Measurements from ENCODE around the gene IGSF9B.

The IGSF9B gene

GRCh38 chr11:133953999-133954398 is 2.8 kb downstream of the IGSF9B start:
- no peak for DNase-seq (ENCODE audit: low read depth)

- DNase-seq (ENCODE audit: low read depth): no peak
Observed at GRCh38 chr11:133953547-133953946, 3.2 kb downstream of the IGSF9B start.

GRCh38 chr11:133952199-133953190 is 4.3 kb downstream of the IGSF9B start:
- DNase-seq (ENCODE audit: low read depth): no peak

- DNase-seq (ENCODE audit: low read depth): no peak
Observed at GRCh38 chr11:133951327-133952198, 5.2 kb downstream of the IGSF9B start.

- DNase-seq (ENCODE audit: low read depth): no peak
Observed at GRCh38 chr11:133950874-133951326, 5.9 kb downstream of the IGSF9B start.

- no peak for DNase-seq (ENCODE audit: low read depth)
Observed at GRCh38 chr11:133950421-133950820, 6.3 kb downstream of the IGSF9B start.

- DNase-seq (ENCODE audit: low read depth): no peak
Observed at GRCh38 chr11:133949129-133949528, 7.6 kb downstream of the IGSF9B start.

- DNase-seq (ENCODE audit: low read depth): no peak
Observed at GRCh38 chr11:133948711-133949110, 8.1 kb downstream of the IGSF9B start.

GRCh38 chr11:133947321-133947756 is 9.4 kb downstream of the IGSF9B start:
- DNase-seq (ENCODE audit: low read depth): peak; percentile 38

- DNase-seq (ENCODE audit: low read depth): no peak
Observed at GRCh38 chr11:133946541-133947318, 10.0 kb downstream of the IGSF9B start.

GRCh38 chr11:133946051-133946450 is 10.7 kb downstream of the IGSF9B start:
- DNase-seq (ENCODE audit: low read depth): no peak

GRCh38 chr11:133945087-133945974 is 11.4 kb downstream of the IGSF9B start:
- DNase-seq (ENCODE audit: low read depth): peak; percentile 80

GRCh38 chr11:133943950-133944698 is 12.6 kb downstream of the IGSF9B start:
- DNase-seq (ENCODE audit: low read depth): no peak

GRCh38 chr11:133942577-133942976 is 14.2 kb downstream of the IGSF9B start:
- no peak for DNase-seq (ENCODE audit: low read depth)

GRCh38 chr11:133941546-133941945 is 15.2 kb downstream of the IGSF9B start:
- no peak for DNase-seq (ENCODE audit: low read depth)

- no peak for DNase-seq (ENCODE audit: low read depth)
Observed at GRCh38 chr11:133940034-133940433, 16.7 kb downstream of the IGSF9B start.

- no peak for DNase-seq (ENCODE audit: low read depth)
Observed at GRCh38 chr11:133939558-133939957, 17.2 kb downstream of the IGSF9B start.

- DNase-seq (ENCODE audit: low read depth): no peak
Observed at GRCh38 chr11:133938166-133938565, 18.6 kb downstream of the IGSF9B start.

- DNase-seq (ENCODE audit: low read depth): no peak
Observed at GRCh38 chr11:133937468-133937867, 19.3 kb downstream of the IGSF9B start.

GRCh38 chr11:133937015-133937414 is 19.8 kb downstream of the IGSF9B start:
- DNase-seq (ENCODE audit: low read depth): no peak

All from stimulated activated CD4-positive, alpha-beta T cell treated with anti-CD3 and anti-CD28 coated beads, Interleukin-2, amount 100 ng/mL, for 4 hours (primary cell).